HL-60/S4 treated with retinoic acid at 250 ng/mL for 4 days and 3 days (cell line): Measurements from ENCODE around the gene KCTD5.
"Not testable (repeated sequence)": the region's sequence is repeated elsewhere in the genome, so short reads cannot be mapped to it uniquely, and the experiment has no call there.

Experiments
- in situ Hi-C: fragments of 300-500 bp; cut with MboI; formaldehyde crosslinking; loops from 2 replicates; pipeline ENCODE4 v1.7.0; 2022; ENCODE audit warnings: low sequenced_read_pairs

The KCTD5 gene

DNA sequence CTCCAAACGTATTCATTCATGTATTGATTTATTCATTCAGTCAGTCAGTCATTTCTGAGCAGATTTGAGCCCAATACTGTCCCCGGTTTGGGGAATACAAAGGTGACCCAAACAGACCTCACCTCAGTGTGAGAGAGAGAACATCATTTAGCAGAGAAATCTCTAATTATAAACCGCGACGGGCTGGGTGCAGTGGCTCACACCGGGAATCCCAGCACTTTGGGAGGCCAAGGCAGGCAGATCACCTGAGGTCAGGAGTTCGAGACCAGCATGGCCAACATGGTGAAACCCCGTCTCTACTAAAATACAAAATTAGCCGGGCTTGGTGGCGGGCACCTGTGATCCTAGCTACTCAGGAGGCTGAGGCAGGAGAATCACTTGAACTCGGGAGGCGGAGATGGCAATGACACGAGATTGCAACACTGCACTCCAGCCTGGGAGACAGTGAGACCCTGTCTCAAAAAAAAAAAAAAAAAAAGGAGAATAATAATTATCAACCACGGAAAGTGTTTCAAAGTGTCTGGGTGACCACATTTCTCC lies 39.4 kb downstream of the KCTD5 start:
- in situ Hi-C loops: not testable (repeated sequence)

DNA sequence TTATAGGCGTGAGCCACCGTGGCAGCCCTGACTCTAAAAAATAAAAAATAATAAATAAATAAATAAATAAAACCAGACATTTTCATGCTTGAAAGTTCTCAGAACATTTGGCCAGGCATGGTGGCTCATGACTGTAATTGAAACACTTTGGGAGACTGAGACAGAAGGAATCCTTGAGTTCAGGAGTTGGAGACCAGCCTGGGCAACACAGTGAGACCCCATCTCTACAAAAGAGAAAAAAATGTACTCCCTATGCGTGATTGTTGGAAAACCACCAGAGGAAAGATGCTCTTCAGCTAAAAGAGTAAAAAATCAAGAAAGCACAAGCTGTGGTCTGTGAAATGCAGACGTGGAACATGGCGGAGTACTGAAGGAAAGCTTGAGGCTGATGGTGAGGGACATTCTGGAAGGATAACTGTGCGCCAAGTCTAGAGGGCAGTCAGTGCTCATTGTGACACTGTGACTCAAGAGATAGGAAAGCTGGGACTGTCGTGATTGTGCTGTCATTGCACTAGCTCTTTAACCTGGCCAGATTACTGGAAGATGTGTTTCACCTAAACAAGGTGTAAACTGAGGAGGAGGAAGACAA lies 41.9 kb downstream of the KCTD5 start:
- in situ Hi-C loops: no loop called here

DNA sequence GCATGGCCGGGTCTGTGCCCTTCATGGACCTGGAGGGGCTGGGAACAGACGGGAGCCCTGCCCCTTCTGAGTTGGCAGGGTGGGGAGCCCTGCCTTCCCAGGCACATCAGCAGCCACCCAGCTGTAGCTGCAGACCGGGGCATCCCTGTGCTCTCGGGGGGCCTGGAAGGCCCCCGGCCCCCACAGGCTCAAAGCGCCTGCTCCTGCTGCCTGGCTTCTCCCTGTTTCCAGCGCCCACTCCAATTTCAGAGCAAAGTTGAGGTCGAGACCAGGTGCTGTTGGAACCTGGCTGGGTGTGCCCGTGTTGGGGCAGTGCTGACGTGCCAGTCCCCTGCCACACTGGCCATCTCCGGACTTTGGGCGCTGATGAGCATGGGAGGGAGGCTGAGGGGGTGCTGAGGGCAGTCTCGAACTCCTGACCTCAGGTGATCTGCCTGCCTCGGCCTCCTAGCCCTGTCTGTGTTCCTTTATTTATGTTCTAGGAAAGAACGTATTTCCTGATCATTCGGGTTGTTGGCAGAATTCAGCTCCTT lies 42.6 kb downstream of the KCTD5 start:
- in situ Hi-C loops: no loop called here

DNA sequence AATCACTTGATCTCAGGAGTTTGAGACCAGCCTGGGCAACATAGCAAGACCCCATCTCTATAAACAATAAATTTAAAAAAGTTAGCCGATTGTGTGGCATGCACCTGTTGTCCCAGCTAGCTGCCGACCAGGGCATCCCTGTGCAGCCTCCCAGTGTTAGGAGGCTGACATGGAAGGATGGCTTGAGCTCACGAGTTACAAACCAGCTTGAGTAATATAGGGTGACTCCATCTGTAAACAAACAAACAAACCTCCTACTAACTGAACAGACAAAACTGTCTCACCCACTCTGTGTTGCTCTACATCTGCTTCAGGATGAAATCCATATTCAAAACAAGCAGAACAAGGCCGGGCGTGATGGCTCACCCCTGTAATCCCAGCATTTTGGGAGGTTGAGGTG lies 44.6 kb downstream of the KCTD5 start:
- in situ Hi-C loops: no loop called here

DNA sequence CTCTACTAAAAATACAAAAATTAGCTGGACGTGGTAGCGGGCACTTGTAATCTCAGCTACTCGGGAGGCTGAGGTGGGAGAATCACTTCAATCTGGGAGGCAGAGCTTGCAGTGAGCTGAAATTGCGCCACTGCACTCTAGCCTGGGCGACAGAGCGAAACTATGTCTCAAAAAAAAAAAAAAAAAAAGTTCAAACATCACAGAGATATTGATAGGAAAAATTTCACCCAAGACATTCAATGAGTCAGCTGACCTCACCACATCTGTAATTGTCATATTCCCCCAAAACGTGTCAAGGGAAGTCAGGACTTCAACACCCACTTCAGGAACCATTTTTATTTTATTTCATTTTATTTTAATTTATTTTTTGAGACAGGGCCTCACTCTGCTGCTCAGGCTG lies 45.7 kb downstream of the KCTD5 start:
- in situ Hi-C loops: no loop called here

DNA sequence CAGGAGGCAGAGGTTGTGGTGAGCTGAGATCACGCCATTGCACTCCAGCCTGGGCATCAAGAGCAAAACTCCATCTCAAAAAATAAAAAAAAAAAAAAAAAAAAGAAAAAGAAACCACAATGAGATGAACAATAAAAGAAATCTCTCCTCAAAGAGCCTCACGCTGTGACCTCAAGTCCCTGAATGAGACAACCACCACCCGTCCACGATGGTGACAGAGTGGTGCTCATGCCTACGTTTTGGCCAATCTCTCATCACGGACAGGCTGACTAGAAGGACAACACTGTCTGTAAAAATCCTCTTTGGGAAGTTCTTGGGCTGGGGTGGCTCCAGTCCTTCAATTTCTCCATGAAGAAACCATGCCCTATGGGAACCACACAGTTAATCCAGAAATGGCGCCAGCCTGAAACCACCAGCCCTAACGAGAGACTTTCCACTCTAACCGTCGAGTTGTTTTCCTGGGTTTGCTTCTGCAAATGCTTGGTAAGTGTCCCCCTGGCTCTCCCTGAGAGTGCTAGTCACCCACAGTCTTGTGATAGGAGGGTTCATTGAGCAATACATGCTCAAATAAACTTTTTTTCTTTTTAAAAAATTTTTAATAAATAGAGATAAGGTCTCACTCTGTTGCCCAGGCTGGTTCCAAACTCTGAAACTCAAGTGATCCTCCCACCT lies 52.7 kb downstream of the KCTD5 start:
- in situ Hi-C loops: no loop called here

DNA sequence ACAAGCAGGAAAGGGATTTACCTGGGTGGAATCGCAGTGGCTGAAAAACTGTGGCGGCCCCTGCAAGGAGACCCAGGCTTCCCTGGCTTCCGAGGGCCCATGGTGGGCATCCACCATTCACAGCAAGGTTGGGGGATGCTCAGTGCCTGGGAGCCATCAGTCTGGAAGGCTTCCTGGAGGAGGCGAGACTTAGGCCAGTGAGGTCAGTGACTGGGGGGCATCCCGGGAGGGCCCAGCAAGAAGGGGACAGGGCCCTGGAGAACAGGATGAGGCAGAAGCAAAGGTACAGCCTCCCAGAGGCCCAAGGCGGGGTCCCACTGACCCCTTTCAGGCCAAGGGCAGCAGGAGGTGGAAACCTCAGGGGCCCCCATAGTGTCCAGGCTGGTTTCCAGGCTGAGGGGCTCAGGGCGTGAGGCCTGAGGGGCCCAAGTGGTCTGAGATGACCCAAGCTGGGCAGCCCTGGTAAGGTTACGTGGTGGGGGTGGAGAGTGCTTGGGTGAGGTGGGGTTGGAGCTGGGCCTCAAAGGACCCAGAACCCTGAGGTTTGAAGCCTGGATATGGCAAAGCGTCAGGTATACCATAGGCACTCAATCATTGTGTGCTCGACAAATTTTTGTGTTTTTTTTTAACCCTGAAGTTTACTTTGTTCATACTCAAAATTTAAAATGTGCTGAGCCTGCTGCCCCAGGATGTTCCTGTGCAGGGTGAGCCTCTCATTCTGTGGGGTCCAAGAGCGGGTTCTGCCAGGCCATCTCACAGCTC lies 54.3 kb downstream of the KCTD5 start:
- in situ Hi-C loops: no loop called here

DNA sequence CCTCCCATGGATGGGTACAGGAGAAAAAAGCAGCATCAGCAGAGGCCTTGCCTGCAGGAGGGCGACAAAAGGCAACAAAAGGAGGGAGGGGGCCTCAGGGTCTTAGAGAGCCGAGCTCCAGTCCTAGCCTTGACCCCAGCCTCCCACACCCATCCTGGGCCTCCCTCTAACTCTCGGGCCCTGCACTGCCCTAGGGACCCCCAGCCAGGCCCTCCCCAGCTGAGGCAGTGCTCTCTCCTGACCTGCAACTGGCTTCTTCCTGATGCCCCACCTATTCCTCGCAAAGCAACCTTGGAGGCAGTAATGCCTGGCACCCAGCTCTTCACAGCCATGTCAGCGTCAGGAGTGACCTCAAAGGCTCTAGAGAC lies 54.9 kb downstream of the KCTD5 start:
- in situ Hi-C loops: no loop called here

DNA sequence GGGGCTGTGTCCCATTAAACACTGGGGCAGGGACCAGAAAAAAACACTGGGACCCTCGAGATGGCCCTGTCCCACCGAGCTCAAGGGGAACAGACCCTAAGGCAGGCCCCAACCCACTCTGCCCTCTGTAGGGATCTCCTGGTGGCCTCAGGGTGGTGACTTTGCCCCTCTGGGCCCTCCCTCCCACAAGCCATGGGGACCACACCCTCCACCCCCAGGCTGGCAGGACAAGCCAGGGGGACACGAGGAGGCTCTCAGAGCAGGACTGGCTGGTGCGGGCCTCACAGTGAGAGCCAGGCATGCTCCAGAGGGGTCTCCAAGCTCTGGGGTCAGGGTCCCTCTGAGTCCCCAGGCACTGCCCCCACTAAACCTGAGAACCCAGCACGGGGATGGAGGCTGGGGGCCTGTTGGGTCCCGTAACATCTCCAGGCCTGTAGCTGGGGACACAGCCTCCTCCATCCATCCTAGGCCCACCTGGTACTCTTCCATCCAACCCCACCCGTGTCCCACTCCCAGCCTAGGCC lies 55.6 kb downstream of the KCTD5 start:
- in situ Hi-C loops: no loop called here

DNA sequence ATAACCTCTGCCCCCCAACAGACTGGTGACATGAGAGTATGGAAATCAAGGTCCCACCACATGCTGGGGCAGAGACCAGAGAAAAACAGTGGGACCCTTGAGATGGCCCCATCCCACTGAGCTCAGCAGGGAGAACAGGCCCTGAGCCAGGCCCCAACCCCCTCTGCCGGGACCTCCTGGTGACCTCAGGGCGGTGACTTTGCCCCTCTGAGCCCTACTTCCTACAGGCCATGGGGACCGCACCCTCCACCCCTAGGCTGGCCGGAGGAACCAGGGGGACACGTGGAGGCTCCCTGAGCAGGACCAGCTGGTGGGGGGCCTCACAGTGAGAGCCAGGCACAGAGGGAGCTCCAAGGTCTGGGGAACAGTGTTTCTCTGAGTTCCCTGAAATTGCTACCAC lies 56.3 kb downstream of the KCTD5 start:
- in situ Hi-C loops: no loop called here

DNA sequence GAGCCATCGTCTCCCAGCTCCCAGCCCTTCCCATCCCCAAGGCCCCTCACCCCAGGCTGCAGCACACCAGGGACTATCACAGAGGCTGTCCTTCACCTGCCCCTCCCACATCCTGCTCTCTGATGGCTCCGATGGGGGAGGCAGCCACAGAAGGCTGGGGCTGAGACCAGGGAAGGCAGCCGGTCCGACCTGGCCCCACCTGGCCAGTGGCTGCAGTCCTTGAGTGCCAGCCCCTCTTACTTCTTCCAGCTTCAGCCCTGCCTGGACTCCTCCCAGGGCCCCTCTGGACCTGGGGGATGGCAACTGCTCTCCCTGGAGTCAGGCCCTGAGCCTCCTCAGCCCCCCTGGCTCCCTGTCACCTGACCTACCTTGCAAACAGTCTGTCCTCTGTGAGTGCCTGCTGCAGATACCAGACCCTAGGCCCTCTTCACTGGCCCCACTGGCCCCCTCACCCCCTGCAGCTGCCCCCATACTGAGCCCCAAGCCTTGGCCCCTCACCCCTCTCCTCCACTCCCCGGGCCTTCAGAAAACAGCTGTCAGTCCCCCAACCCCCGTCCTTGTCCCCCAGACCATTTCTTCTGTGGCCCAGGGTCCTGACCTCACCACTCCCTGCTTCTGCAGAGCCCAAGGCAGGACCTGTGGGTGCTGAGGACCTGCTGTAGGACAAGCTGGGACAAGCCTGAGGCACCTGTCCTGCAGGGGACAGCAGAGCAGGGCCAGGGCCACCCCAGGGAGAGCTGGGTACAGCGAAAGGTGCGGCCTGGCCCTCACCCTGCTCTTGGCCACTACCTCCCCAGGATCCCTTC lies 57.5 kb downstream of the KCTD5 start:
- in situ Hi-C loops: no loop called here

DNA sequence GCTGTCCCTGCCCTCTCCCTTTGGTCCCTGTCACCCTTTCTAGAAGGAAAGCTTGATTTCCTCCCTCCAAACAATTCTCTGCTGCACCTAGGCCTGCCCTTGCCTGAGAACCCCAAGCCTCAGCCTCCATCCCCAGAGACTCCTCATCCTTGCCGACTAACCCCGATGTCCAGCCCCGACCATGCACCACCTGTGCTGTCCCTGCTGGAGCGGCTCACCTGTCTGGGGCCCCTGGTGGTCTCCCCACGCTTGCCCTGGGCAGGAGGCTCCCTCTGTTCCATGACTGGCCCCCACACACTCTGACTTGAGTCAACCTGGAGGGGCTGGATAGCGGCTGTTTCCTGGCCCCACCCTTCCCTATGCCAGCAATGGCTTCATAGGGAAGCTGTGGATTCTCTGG lies 58.2 kb downstream of the KCTD5 start:
- in situ Hi-C loops: no loop called here

DNA sequence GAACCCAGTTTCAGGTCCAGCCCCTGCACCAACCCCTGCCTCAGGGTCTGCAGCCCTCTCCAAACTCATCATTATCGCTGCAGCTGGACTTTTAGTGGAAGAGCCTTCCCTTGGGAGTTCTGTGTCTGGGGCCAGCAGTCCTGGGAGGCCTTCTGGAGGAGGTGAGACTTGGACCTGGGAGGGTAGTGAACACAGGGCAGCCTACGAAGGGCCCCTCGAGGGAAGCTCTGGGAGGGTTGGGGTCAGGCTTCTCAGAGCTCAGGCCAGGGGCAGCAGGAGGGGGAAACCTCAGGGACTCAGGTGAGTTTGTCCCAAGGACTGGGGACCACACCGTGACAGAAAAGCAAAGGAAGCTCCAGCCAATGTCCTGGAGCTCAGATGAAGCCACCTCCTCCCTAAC lies 58.8 kb downstream of the KCTD5 start:
- in situ Hi-C loops: no loop called here

DNA sequence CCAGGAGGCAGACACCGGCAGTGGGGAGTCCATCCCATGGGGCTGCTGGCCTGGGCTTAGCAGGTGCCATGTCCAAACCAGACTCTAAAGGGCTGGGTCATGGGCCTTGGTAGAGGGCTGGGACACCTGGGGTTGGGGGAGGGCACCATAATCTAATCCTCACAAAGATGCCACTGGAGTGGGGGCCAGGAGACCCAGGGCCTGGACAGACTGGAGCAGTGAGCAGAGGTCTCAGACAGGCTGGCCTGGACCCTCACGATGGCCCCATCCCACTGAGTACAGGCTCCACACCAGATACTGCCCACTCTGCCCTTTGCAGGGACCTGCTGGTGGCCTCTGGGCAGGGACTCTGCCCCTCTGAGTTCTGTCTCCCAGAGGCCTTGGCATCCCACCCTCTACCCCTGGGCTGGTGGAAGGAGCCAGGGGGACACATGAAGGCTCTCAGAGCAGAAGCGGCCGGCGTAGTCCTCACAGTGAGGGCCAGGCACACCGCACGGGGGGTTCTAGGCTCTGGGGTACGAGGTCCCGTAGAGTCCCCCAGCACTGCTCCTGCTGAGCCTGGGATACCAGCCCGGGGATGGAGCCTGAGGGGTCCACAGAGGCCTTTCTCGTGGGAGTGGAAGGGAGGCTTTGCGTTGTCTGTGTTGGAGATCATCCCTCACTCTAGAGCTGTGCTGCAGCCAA lies 60.1 kb downstream of the KCTD5 start:
- in situ Hi-C loops: no loop called here

DNA sequence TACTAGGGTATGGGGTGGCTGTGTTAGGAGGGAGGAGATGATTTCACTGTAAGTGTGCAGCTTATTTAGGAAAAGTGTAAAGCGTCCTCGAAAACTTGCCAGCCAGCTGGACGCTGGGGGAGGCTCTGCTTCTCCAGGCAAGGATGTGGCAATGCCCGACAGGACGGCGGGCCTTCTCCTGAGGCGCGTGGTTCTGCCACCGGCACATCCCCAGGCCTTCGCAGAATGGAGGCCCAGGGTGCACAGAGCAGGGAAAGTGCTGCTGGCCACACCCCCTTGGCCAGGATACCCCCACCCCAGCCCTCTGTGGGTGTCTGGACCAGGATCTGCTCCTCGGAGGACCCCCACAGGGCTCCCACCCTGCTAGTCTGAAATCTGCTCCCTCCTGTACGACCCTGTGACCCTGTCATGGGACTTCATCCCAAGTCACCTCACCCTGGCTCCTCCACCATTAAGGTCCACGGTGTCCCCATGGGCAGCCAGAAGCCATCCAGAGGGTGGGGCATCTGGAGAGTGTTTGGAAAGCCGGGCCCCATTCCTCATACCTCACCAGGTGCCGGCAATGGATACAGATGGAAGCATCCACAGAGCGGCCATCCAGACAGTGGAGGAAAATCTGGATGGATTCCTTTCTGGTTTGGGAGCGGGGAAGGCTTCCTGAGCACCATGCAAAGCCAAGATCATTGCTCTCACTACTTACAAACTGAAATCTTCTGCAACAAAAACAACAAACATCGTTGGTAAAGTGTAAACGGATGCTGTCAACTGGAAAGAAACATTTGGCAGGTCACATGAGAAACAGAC lies 60.9 kb downstream of the KCTD5 start:
- in situ Hi-C loops: no loop called here

DNA sequence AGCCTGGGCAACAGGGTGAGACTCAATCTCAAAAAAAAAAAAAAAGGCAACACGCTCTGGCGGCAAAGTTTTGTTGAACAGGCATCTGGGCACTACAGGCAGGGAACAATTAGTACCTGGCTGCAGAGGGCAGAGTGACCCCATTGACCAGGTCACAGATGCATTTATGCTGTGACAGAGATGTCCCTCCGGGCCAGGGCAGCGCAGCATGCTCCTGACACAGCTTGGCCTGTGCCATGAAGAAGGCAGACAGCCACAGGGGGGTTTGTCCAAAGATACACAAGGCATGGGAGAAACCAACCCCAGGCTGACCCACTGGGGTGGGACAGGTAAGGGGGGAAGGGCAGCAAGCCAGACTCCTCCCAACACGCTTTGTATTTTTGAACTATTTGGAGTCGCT lies 62.4 kb downstream of the KCTD5 start:
- in situ Hi-C loops: no loop called here

DNA sequence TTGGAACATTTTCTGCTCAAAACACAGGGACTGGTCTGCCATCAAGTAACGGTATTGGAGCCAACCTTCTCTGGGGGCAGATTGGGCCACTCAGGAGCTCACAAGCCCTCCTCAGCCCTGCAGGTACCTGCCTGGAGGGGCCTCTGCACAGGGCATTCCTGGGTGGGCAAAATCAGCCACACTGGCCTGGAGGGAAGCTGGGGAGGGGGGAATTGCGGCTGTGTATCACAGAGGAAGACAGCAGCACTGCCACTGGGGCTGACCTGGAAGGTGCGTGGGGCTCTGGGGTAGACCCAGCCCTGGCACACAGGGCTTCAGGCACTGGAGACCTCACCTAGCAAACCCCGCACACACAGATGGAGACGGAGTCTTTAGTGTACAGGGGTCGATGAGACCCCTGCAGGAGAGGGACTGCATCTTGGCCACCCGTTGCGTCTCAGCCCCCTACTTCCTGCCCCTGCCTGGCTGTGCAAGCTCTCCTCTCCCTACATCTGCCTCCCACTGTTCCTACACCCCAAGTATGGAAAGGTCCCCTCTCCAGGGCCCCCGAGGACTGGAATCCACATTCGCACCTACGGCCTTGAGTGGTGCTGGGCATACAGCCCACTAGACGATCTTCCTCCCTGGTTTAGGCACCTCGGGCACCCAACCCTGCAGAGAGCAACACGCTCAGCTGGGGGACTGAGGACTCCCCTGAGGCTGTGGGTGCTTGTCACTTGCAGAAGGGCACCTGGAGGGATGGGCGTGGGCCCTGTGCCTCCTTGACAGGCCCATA lies 63.0 kb downstream of the KCTD5 start:
- in situ Hi-C loops: no loop called here

DNA sequence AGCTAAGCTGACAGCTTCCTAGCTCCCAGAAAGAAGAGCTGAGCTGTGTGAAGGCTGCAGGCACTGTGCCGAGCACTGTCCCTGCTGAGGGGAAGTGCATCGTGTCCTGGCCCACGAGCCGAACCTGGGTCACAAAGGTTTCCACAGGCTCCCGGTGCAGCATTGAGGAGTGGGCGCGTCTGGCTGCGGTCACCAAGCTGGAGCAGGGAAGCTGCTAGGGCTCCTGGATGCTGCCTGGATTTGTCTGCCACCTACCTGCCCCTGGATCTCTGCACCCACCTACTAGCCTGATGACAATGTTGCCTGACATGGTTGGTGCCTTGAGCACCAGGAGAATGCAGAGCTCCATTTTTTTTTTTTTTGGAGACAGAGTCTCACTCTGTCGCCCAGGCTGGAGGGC lies 63.6 kb downstream of the KCTD5 start:
- in situ Hi-C loops: no loop called here
